Muscle layer of colon (tissue), 2 donors: Measurements from ENCODE around the gene FZD1.

Experiments
- H3K27ac ChIP-seq: one replicate; pipeline ENCODE4 v1.7.0; 2013; ENCODE audit warnings: low read depth, mild to moderate bottlenecking, low read length, moderate library complexity
- H3K27me3 ChIP-seq, 2 donors: one replicate each; pipeline ENCODE4 v1.7.0; 2013; ENCODE audit warnings: low read length in 2 of 2, mild to moderate bottlenecking in 2 of 2; ENCODE audit not compliant: insufficient read depth in 2 of 2, control insufficient read depth in 1 of 2
- H3K36me3 ChIP-seq: one replicate; pipeline ENCODE4 v1.7.0; 2013; ENCODE audit warnings: mild to moderate bottlenecking, low read length; ENCODE audit not compliant: insufficient read depth
- H3K4me1 ChIP-seq: one replicate; pipeline ENCODE4 v1.7.0; 2013; ENCODE audit warnings: mild to moderate bottlenecking, low read length; ENCODE audit not compliant: insufficient read depth
- H3K4me3 ChIP-seq, 2 donors: one replicate each; pipeline ENCODE4 v1.7.0; 2013; ENCODE audit warnings: low read length in 2 of 2, low read depth in 1 of 2, mild to moderate bottlenecking in 1 of 2, moderate library complexity in 1 of 2
- H3K9ac ChIP-seq: one replicate; pipeline ENCODE4 v1.7.0; 2013; ENCODE audit warnings: low read length
- H3K9me3 ChIP-seq: one replicate; pipeline ENCODE4 v1.7.0; 2013; ENCODE audit warnings: mild to moderate bottlenecking, low read length
- donor health status: abdominal sarcoma.
- donor health status: Adenocarcinoma of cecum.

Gene FZD1

GRCh38 chr7:91264046-91264923, at the start of gene FZD1:
Gene FZD1, plus strand, starts transcription at chr7:91264433. Its CDS starts 448 bp downstream, at chr7:91264881.
- Histone ChIP-seq H3K4me3 (peak within 1 kb of the TSS; percentile 84 to 95), H3K27me3 (no peaks in the 10 kb centered on the region)

GRCh38 chr7:91226411-91226810, 37.8 kb upstream of the FZD1 start:
- Histone ChIP-seq H3K36me3 (no peaks in the 10 kb centered on the region), H3K9ac (no peak overlapping the region), H3K4me3 (no peak overlapping the region), H3K27ac (no peak overlapping the region), H3K27me3 (no peaks in the 10 kb centered on the region), H3K4me1 (no peaks in the 10 kb centered on the region), H3K9me3 (no peaks in the 10 kb centered on the region)

More at GRCh38 chr7:91264046-91264923, at the start of gene FZD1:
- Histone ChIP-seq H3K36me3 (no peaks in the 10 kb centered on the region), H3K27ac (peak within 1 kb of the TSS; percentile 82), H3K4me1 (peaks cover 3% of the 10 kb centered on the region), H3K9ac (peak within 1 kb of the TSS; percentile 72), H3K9me3 (no peaks in the 10 kb centered on the region)

GRCh38 chr7:91228327-91228726, 35.9 kb upstream of the FZD1 start:
- no peaks in the 10 kb centered on the region for H3K9me3 ChIP-seq
- no peak overlapping the region for H3K27ac ChIP-seq
- no peaks in the 10 kb centered on the region for H3K27me3 ChIP-seq
- no peak overlapping the region for H3K9ac ChIP-seq
- H3K4me3 ChIP-seq: no peak overlapping the region
- H3K36me3 ChIP-seq: no peaks in the 10 kb centered on the region
- no peaks in the 10 kb centered on the region for H3K4me1 ChIP-seq

GRCh38 chr7:91228927-91229558, 35.2 kb upstream of the FZD1 start:
- no peak overlapping the region for H3K4me3 ChIP-seq
- no peak overlapping the region for H3K27ac ChIP-seq

GRCh38 chr7:91230100-91230499, 34.1 kb upstream of the FZD1 start:
- H3K27me3 ChIP-seq: no peaks in the 10 kb centered on the region
- H3K9me3 ChIP-seq: no peaks in the 10 kb centered on the region
- H3K4me3 ChIP-seq: no peak overlapping the region
- no peak overlapping the region for H3K9ac ChIP-seq
- no peaks in the 10 kb centered on the region for H3K4me1 ChIP-seq
- no peaks in the 10 kb centered on the region for H3K36me3 ChIP-seq
- H3K27ac ChIP-seq: no peak overlapping the region

More at GRCh38 chr7:91228927-91229558, 35.2 kb upstream of the FZD1 start:
- Histone ChIP-seq H3K9me3 (no peaks in the 10 kb centered on the region), H3K27me3 (no peaks in the 10 kb centered on the region), H3K4me1 (no peaks in the 10 kb centered on the region), H3K9ac (no peak overlapping the region), H3K36me3 (no peaks in the 10 kb centered on the region)

GRCh38 chr7:91230503-91230902, 33.7 kb upstream of the FZD1 start:
- Histone ChIP-seq H3K9me3 (no peaks in the 10 kb centered on the region), H3K27ac (no peak overlapping the region), H3K27me3 (no peaks in the 10 kb centered on the region), H3K36me3 (no peaks in the 10 kb centered on the region), H3K9ac (no peak overlapping the region), H3K4me1 (no peaks in the 10 kb centered on the region), H3K4me3 (no peak overlapping the region)

- H3K9me3 ChIP-seq: no peaks in the 10 kb centered on the region
- no peaks in the 10 kb centered on the region for H3K4me1 ChIP-seq
- H3K27ac ChIP-seq: no peak overlapping the region
- no peak overlapping the region for H3K4me3 ChIP-seq
- H3K36me3 ChIP-seq: no peaks in the 10 kb centered on the region
- no peaks in the 10 kb centered on the region for H3K27me3 ChIP-seq
- no peak overlapping the region for H3K9ac ChIP-seq
These were observed 31.0 kb upstream of the FZD1 start for GRCh38 chr7:91233212-91233611.

GRCh38 chr7:91235211-91235832, 28.9 kb upstream of the FZD1 start:
- Histone ChIP-seq H3K4me1 (peaks cover 6% of the 10 kb centered on the region), H3K27ac (no peak overlapping the region), H3K9ac (no peak overlapping the region), H3K27me3 (no peaks in the 10 kb centered on the region), H3K9me3 (no peaks in the 10 kb centered on the region), H3K36me3 (no peaks in the 10 kb centered on the region), H3K4me3 (no peak overlapping the region)

GRCh38 chr7:91239171-91239604, 25.0 kb upstream of the FZD1 start:
- no peaks in the 10 kb centered on the region for H3K27me3 ChIP-seq
- H3K9ac ChIP-seq: no peak overlapping the region
- H3K4me1 ChIP-seq: peaks cover 7% of the 10 kb centered on the region
- no peak overlapping the region for H3K4me3 ChIP-seq
- no peak overlapping the region for H3K27ac ChIP-seq
- H3K9me3 ChIP-seq: no peaks in the 10 kb centered on the region
- no peaks in the 10 kb centered on the region for H3K36me3 ChIP-seq

- no peak overlapping the region for H3K27ac ChIP-seq
These were observed 24.5 kb upstream of the FZD1 start for GRCh38 chr7:91239772-91240171.

GRCh38 chr7:91240376-91240941, 23.8 kb upstream of the FZD1 start:
- no peaks in the 10 kb centered on the region for H3K36me3 ChIP-seq
- H3K9ac ChIP-seq: no peak overlapping the region
- no peak overlapping the region for H3K27ac ChIP-seq
- no peaks in the 10 kb centered on the region for H3K27me3 ChIP-seq
- no peaks in the 10 kb centered on the region for H3K9me3 ChIP-seq
- H3K4me3 ChIP-seq: no peak overlapping the region
- peaks cover 7% of the 10 kb centered on the region for H3K4me1 ChIP-seq

More at GRCh38 chr7:91239772-91240171, 24.5 kb upstream of the FZD1 start:
- Histone ChIP-seq H3K4me1 (peaks cover 7% of the 10 kb centered on the region), H3K4me3 (no peak overlapping the region), H3K9me3 (no peaks in the 10 kb centered on the region), H3K9ac (no peak overlapping the region), H3K36me3 (no peaks in the 10 kb centered on the region), H3K27me3 (no peaks in the 10 kb centered on the region)
